ENCODE results near the gene MPPED1.

The MPPED1 gene

GRCh38 chr22:43449831-43450225 is 38.0 kb downstream of the MPPED1 start:
- no peak for DNase-seq

- no peak for DNase-seq
These were observed 39.7 kb downstream of the MPPED1 start for GRCh38 chr22:43451371-43452050.

- DNase-seq: no peak
These were observed 44.0 kb downstream of the MPPED1 start for GRCh38 chr22:43455846-43456245.

- DNase-seq: no peak
These were observed 45.2 kb downstream of the MPPED1 start for GRCh38 chr22:43457002-43457401.

GRCh38 chr22:43462701-43463100 is 50.9 kb downstream of the MPPED1 start:
- DNase-seq: no peak

- no peak for DNase-seq
These were observed 53.0 kb downstream of the MPPED1 start for GRCh38 chr22:43464809-43465208.

- DNase-seq: no peak
These were observed 53.6 kb downstream of the MPPED1 start for GRCh38 chr22:43465291-43466015.

GRCh38 chr22:43466710-43467109 is 54.9 kb downstream of the MPPED1 start:
- no peak for DNase-seq

- DNase-seq: no peak
These were observed 55.6 kb downstream of the MPPED1 start for GRCh38 chr22:43467216-43467940.

GRCh38 chr22:43470253-43470652 is 58.4 kb downstream of the MPPED1 start:
- no peak for DNase-seq

- DNase-seq: no peak
These were observed 59.2 kb downstream of the MPPED1 start for GRCh38 chr22:43470941-43471585.

- no peak for DNase-seq
These were observed 59.9 kb downstream of the MPPED1 start for GRCh38 chr22:43471606-43472135.

GRCh38 chr22:43473031-43473430 is 61.2 kb downstream of the MPPED1 start:
- DNase-seq: no peak

GRCh38 chr22:43473441-43473840 is 61.6 kb downstream of the MPPED1 start:
- DNase-seq: no peak

- DNase-seq: no peak
These were observed 62.6 kb downstream of the MPPED1 start for GRCh38 chr22:43474161-43475101.

- no peak for DNase-seq
These were observed 63.8 kb downstream of the MPPED1 start for GRCh38 chr22:43475549-43476076.

- DNase-seq: no peak
These were observed 64.5 kb downstream of the MPPED1 start for GRCh38 chr22:43476341-43476740.

GRCh38 chr22:43476751-43477725 is 65.2 kb downstream of the MPPED1 start:
- no peak for DNase-seq

- no peak for DNase-seq
These were observed 66.2 kb downstream of the MPPED1 start for GRCh38 chr22:43477966-43478365.

GRCh38 chr22:43478621-43479300 is 66.9 kb downstream of the MPPED1 start:
- no peak for DNase-seq

Data from KG1 (cell line).